Iris pigment epithelial cell (primary cell): Measurements from ENCODE around the gene MT1F.
"Not testable (repeated sequence)": the region's sequence is repeated elsewhere in the genome, so short reads cannot be mapped to it uniquely, and the experiment has no call there.

Source experiments
- DNase-seq: peaks from one replicate; pipeline ENCODE4 v3.0.0-alpha.2; 2011; ENCODE audit warnings: low read depth

MT1F gene

DNA sequence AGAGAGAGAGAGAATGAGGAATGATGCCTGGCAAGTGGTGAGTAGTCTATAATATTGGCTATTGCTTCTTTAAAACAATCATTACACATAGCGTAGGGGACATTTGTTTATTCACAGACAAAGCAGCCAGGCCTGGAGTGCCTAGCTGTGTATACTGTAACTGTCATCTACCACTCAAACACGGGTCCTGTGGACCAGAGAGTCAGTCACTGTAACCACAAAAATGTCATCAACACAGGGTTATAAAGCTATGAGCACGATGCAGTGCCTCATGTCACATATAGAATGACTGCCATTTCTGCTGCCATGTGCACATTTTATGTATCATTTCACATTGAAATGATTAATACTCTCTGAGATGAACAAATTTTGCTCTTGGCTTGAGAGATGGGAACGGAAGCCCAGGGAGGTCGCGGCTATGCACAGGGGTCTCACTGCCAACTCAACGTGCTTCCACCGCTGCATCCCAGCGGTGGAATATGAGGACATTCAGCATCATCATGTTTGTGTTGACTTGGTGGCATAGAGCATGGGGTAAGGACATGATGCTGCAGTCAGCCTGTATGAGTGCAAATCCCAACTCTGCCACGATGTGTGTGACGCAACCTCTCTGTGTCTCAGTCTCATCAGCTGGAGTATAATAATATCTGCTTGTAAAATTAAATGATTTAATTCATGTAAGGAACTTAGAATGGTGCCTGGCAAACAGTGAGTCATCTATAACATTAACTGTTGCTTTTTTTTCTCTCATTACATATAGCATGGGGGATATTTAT, 15.2 kb downstream of the MT1F start:
- DNase-seq = peak; percentile 15

DNA sequence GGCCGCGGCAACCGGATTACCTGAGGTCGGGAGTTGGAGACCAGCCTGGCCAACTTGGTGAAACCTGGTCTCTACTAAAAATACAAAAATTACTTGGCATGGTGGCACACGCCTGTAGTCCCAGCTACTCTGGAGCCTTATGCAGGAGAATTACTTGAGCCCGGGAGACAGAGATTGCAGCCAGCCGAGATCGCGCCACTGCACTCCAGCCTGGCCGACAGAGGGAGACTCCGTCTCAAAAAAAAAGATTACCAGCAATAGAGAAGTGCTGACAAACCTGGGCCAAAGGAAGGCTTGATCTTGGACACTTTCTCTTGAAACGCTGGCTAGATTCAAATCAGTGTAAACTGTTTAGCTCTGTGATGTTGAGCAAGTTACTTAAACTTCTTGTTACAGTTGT, 16.2 kb downstream of the MT1F start:
- peak; percentile 33 for DNase-seq

DNA sequence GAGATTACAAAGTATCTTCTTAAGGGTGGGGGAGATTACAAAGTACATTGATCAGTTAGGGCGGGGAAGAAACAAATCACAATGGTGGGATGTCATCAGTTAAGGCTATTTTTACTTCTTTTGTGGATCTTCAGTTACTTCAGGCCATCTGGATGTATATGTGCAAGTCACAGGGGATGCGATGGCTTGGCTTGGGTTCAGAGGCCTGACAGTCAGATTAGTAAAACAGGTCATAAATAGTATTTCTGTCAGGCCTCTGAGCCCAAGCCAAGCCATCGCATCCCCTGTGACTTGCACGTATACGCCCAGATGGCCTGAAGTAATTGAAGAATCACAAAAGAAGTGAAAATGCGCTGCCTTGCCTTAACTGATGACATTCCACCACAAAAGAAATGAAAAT, 16.8 kb downstream of the MT1F start:
- not testable (repeated sequence) for DNase-seq

DNA sequence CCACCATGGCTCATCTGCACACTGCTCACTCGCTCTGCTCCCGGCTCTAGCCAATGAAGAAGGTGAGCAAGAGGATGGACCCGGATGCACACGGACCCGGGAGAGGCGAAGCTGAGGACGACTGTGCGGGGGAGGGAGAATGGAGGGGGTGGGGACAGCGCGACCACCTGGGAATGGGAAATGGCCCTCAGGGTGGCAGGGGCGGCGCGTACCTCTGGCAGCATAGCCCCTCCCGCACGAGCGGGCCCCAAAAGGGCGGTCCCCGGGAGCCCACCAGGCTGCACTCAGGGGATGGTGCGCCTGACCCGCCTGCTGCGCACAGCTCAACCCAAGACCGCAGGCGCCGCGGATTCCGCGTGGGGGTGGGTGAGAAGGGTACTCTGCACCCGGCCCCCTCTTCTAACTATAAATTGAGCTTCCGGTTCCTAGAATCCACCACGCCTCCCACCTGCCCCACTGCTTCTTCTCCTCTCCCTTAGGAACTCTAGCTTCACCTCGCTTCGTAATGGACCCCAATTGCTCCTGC, 18.0 kb downstream of the MT1F start:
- no peak for DNase-seq

DNA sequence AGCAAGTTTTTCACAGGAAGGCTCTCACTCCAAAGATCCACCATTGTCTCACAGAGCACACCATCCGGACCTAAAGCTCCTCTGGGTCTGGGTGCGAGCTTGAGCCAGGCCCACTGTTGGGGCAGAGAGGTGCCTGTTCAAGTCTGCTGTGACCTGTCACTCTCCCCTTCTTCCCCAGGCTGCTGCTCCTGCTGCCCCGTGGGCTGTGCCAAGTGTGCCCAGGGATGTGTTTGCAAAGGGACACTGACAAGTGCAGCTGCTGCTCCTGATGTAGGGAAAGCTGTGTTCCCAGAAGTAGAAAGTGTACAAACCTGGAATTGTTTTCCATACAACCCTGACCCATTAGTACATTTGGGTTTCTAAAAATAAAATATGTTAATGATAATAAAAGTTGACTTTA, 19.7 kb downstream of the MT1F start:
- no peak for DNase-seq

DNA sequence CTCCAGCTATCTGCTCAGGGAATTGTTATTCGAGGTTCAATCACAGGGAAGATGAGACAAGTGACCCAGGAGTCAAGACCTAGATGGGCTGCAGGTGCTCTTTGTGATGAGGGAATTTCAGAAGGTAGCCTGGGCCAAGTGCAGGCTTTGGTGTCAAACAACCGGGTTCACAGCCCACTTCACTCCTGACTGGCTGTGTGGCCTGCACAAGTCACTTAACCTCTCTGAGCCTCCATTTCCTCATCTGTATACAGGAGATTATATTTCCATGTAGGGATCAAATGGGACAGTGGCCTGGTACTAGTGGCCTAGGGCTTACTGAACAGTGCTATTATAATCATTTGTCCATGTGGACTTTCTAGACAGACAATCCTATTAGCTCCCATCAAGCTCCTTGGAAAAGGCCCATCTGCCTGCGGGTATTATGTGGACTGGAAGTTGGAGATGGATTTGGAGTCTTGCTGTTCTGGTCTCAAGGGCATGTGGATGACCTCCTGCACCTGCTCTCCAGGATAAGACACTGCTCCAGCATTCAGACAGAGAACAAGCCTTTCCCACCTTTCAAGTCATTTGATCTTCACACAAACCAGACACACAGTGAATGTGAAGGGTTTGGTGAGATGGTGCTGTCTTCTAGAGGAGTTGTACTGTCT, 21.4 kb downstream of the MT1F start:
- no peak for DNase-seq

DNA sequence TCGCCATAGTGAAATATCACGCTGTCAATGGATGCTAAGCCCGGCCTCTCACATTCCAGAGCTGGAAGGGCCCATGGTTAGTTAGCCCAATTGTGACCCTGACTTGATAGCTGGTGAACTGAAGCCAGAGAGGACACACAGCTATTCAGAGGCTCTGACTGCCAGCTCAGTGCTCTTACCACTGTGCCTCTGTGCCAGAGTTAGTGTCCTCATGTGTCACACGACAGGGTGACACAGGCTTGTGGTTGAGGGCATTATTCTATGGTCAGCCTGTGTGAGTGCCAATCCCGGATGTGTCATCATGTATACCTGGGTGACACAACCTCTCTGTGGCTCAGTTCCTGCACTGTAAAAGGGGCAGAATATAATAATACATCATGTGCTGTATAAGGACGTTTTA, 22.1 kb downstream of the MT1F start:
- no peak for DNase-seq

DNA sequence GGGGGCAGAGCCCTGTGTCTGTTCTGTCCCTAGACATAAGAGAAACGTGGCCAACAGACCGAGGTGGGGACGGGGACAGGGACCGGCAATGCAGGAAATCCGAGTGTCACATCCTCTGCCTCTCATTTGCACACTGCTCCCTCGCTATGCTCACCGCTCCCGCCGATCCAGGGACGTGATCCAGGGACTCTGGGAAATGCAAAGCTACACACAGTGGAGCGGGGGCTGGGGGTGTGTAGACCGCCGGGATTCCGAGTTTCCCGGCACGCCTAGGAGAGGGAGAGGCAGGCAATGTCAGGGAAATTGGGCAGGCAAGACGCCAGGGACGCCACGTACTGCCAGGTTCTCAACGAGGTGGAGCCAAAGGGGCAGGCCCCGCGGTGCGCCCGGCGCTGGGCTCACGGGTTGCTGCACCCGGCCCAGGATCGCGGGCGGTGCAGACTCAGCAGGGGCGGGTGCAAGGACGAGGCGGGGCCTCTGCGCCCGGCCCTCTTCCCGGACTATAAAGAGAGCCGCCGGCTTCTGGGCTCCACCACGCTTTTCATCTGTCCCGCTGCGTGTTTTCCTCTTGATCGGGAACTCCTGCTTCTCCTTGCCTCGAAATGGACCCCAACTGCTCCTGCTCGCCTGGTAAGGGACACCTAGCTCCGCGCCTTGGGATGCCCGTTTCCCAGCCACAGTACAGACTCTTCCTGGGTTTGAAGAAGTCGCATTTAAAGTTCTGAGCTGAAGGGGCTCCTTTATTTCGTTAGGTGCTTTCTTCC, 24.4 kb downstream of the MT1F start, which contains the start of gene MT1X:
Gene MT1X (plus strand): TSS at position 532 of the 764 bp plus-strand sequence. CDS start 71 bp downstream, at position 603.
- DNase-seq = peak; percentile 85

DNA sequence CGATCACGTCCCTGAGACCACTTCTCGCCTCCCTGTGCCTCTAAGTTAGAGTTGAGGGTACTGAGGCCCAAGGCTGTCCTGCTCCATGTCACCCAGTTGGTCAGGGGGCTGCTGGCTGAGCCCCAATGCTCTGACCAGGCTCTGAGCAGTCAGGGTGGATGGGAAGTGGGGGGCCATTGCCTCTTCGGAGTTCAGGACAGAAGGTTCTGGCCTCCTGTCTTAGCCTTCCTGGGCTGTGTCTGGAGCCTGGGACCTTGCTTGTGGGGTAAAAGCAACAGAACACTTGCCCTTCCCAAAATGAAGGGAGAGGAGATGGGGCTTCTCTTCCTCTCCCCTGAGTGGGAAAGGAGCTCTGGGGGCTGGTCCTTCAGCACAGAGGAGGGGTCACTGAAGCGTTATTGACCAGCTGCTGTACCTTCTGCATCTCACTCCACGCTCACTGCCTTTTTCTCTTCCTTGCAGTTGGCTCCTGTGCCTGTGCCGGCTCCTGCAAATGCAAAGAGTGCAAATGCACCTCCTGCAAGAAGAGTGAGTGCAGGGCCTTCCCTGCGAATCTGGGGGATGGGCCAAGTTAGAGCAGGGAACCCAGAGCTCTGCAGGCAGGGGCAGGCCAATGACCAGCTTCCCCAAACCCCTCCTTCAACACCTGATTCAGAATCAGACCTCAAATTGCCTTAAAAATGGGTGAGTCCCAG, 25.1 kb downstream of the MT1F start:
- DNase-seq = no peak

DNA sequence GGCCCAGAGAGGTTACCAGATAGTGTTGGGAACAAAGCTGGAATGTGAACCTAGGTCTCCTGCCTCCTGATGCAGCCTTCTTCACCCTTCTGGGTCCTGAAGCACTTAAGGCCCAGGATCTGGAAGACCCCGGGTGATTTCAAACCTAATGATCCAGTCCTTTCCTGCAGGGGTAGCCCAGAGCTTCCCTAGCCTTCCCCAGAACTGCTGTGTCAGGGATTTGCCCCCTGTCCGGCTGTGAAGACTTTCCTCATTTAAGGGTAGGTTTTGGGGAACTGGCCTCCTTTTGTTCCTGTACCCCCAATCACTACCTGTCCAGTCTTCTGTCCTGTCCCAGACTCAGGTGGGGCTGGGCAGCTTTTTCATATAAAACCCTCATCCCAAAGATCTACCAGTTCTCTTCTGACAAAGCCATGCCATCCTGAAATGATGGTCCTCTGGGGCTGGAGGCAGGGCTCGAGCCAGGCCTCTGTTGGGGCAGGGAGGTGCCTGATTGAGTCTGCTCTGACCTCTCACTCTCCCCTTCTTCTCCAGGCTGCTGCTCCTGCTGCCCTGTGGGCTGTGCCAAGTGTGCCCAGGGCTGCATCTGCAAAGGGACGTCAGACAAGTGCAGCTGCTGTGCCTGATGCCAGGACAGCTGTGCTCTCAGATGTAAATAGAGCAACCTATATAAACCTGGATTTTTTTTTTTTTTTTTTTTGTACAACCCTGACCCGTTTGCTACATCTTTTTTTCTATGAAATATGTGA, 25.8 kb downstream of the MT1F start:
- no peak for DNase-seq

DNA sequence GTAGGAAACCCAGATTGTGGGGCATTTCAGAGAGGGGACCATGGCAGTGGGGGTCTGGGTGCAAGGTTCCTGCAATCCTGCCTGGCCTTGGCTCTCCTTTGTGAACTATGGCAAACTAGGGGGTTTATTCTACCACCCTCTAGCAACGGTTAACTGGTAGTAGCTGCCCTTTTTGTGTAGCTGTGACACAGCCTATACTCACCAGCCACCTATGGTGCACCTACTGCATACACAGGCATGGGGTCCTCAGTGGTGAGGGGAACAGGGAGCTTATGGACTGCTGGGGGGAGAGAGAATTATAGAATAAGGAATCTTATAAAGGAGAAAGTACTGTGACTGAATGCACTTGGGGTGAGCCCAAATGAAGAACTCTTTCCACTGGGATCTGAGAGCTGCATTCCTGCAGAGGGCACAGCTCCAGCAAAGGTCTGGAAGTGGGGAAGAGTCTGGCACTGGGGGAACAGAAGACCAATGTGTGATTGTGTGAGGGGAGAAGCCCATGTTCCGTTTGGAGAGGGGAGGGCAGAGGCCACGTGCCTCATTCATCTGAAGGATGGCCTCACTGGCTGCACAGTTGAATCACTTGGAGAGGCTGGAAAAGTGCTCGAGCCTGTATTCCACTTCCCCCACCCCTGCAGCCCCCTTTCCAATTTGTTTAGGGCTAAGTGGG, 26.6 kb downstream of the MT1F start:
- no peak for DNase-seq

DNA sequence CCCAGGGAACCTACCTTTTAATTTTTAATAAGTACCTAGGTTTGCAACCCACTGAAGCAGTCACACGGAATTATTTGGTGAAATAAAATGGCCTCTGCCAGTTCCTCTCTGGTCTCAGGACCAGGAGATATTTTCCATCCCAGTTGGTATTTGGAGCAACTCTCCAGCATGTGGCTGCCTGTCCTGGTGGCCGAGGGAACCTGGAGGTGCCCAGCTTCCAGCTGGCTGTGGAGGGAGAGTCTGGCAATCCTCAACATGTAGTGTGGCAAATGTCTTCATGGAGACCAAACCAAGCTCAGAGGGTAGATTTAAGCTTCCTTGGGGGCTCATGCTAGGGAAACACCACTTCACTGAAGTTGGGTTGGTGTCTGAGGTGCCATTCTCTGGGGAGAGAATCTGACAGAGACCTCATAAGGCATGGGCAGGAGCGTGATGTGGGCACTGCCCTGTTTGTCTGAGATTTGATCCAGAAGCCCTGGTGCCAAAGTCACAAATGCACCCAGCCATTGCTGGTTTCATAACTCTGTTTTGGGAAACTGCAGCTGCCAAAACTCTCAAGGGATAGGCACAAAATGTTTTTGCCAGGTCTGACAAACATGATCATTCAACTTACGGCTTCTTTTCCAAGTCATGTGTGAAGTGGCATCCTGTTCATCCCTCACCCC, 27.3 kb downstream of the MT1F start:
- DNase-seq = no peak

DNA sequence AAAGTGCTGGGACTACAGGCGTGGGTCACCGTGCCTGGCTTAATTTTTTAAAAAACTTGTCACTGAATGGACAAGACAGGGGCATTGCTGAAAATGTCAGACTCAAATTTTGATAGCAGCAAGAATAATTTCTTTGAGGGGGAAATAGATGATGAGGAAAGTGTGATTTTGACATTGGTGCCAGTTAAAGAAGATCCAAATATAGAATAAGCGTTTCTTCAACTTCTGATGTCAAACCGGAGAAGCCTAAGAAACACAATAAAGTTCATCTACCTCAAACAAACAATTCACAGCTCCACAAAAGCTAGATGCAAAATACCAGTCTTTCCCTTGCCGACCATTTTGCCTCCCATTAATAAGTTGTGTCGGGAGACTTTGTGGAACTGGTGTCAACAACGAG, 29.0 kb downstream of the MT1F start:
- DNase-seq = no peak

DNA sequence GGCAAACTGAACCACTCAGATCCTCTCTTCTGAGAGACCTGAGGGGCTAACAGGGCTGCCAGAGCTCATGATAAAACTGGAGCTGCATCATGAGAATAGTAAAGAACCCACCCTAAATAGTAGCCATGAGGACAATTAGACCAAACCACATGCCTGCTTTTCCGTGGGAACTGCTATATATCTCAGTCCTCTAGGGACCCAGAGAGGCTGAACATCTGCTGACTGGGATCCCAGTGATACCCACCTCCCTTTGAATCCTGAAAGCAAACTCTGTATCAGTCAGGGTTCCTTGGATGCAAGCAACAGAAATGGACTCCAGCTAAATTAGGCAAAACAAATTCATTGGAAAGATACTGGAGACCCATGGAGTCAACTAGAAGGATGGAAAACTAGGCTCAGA, 31.0 kb downstream of the MT1F start:
- DNase-seq = no peak

DNA sequence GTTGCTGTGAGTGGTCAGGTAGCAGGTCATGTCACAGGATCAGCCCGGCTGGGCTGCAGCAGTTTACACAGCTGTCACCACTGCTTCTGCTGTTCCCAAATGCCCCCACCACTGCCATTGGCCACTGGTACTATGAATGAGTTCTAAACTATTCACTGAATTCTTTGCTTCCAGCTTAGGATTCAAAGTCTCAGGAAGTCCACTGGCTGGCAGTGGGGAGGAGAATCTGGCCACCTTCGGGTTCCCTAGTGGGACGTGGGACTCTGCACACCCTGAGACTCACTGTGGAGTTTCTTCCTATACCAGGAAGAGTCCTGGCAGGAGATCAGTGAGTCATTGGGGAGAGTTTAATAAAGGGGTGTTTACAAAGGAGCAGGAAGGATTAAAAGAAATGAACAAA, 31.4 kb downstream of the MT1F start:
- DNase-seq = peak; percentile 20

DNA sequence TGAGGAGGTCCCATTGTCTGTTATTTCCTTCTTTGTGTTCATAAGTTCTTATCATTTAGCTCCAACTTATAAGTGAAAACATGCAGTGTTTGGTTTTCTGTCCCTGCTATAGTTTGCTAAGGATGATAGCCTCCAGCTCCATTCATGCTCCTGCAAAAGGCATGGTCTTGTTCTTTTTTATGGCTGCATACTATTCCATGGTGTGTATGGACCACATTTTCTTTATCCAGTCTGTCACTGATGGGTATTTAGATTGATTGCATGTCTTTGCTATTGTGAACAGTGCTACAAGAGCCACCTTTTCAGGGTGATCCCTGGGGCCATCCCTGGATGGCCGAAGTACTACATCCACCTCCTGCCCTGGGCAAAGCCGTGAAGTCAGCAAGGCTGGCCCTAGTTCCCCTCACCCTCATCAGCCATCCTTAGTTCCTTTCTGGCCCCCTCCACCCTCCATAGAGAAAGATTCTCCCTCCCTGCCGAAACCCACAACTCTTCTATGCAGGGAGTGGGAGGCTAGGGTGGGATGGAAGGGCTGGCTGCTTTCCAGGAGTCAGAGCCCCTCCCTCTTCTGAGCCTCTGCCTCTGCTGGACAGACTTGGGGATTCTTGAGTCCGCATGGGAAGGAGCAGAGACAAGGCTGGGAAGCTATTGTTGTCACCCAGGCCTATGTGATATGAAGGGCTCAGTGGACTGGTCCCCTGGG, 32.8 kb downstream of the MT1F start:
- DNase-seq = no peak

DNA sequence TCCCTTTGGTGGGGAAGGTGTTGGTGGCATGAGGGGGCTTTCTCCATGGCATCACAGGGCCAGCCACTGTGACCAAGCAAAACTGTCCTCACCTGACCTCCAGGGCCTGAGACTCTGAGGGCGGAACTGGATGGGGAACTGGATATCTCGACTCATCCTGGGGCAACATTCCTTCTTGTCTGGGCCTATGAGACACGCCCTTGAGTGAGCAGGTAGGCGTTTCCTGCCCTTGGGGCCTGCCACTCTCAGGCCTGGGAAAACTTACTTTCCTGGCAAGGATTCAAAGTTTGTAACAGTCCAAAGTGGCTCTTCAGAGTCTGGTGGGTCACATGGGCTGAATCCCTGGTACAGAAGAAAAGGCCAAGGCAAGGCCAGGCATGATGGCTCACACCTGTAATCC, 34.1 kb downstream of the MT1F start:
- peak; percentile 44 for DNase-seq

DNA sequence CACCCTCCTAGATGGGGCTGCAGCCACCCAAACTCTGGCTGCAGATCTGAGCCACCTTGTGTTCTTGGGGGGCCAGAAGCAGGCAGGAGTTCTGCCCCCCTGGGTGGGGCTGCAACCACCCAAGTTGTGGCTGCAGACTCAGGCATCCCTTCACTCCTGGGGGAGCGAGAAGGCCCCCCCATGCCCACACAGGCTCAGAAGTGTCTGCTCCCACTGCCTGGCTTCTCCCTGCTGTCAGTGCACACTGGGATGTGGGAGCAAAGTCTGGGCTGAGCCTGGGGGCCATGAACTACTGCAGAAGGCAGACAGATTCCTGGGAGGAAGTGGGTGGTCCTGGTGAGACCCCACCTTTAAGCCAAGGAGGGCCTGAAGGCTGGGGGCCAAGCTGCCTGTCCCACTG, 37.5 kb downstream of the MT1F start:
- DNase-seq = no peak

DNA sequence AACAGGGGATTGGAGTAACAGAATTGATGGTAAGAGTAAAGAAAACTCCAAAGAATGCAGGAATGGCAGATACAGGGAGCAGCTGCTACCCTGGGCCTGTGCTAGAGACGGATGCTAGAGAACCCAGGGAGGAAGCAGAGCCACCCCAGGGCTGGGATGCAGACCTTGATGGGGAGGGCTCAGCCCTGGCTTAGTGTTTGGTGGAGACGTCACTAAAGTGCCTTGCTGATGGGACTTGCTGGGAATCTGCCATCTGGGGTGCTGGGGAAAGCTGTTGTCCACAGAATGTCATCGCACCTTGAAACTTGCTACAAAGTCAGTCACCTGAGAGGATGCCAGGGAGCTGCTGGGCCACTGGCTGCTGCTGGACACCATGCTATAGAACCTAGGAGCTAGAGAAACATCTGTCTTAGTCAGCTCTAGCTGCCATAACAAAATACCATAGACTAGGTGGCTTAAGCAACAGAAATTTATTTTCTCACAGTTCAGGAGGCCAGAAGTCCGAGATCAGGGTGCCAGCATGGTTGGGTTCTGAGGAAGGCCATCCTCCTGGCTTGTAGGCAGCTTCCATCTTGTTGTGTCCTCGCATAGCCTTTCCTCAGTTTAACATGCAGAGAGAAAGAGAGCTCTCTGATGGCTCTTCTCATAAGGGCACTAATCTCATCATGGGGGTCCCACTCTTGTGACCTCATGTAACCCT, 39.8 kb downstream of the MT1F start:
- no peak for DNase-seq
